Middle frontal gyrus (tissue), 1 donor: ENCODE measurements around the gene ACOT7.
"Not testable (repeated sequence)": the region's sequence is repeated elsewhere in the genome, so short reads cannot be mapped to it uniquely, and the experiment has no call there.

Experiments used
- DNase-seq: peaks from one replicate; pipeline ENCODE4 v3.0.0-alpha.2; 2015; ENCODE audit warnings: low spot score; ENCODE audit errors: extremely low spot score

Gene ACOT7

DNA sequence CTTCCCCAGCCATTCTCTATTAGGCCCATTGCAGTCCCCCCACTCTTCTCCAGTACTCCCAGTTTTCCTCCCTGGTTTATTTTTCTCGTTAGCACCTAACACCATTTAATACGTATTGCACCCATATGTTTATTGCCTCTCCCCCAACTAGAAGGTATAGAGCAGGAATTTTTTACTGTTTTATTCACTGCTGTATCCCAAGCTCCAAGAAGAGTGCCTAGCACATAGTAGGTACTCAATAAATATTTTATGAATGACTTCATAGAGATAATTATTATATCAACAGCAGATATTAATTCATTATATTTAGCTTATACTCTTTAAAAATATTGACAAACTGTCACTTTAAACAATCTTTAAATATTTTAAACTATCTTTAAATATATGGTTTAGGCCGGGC is 5.7 kb upstream of the ACOT7 start:
- DNase-seq = no peak

DNA sequence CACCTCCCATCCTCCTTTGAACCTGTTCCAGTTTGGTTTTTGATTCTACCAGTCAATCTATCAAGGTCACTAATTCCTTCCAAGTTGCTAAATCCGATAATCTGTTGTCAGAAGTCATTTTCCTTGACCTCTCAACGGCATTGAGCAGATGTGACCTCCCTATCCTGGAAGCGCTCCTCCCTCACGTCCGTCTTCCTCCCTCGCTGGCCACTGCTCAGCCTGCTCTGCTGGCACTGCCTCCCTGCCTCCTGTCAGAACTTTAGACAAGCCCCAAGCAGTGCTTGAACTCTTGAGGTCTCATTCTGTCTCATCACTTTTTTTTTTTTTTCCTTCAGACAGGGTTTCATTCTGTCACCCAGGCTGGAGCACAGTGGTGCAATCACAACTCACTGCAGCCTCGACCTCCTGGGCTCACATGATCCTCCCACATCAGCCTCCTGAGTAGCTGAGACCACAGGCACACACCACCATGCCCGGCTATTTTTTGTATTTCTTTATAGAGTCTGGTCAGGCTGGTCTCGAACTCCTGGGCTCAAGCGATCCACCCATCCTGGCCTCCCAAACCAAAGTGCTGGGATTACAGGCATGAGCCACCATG is 4.4 kb upstream of the ACOT7 start:
- no peak for DNase-seq

DNA sequence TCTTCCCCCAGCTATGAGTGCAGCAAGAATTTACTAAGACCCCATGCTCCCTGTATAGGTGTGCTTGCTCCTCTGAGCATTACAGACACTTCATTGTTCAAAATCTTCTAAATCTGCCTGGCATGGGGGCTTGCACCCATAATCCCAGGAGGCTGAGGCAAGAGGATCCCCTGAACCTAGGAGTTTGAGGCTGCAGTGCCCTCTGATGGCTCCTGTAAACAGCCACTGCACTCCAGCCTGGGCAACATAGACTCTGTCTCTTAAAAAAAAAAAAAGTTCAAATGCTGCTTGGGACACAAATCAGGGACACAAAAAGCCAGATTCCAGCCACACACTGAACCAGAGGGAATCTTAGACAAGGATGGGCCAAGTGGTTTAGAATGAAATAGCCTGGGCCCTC is 3.4 kb upstream of the ACOT7 start:
- no peak for DNase-seq

DNA sequence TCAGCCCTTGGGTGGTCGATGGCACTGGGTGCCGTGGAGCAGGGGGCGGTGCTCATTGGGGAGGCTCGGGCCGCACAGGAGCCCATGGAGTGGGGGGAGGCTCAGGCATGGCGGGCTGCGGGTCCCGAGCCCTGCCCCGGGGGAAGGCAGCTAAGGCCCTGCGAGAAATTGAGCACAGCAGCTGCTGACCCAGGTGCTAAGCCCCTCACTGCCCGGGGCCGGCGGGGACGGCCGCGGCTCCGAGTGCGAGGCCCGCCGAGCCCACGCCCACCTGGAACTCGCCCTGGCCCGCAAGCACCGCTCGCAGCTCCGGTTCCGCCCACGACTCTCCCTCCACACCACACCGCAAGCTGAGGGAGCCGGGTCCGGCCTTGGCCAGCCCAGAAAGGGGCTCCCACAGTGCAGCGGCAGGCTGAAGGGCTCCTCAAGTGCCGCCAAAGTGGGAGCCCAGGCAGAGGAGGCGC is 2.2 kb upstream of the ACOT7 start:
- not testable (repeated sequence) for DNase-seq

DNA sequence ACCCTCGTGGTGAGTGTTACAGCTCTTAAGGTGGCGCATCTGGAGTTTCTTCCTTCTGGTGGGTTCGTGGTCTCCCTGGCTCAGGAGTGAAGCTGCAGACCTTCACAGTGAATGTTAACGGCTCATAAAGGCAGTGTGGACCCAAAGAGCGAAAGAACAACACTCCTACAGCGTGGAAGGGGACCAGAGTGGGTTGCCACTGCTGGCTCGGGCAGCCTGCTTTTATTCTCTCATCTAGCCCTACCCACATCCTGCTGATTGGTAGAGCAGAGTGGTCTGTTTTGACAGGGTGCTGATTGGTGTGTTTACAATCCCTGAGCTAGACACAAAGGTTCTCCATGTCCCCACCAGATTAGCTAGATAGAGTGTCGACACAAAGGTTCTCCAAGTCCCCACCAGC is 1.6 kb upstream of the ACOT7 start:
- DNase-seq = not testable (repeated sequence)

DNA sequence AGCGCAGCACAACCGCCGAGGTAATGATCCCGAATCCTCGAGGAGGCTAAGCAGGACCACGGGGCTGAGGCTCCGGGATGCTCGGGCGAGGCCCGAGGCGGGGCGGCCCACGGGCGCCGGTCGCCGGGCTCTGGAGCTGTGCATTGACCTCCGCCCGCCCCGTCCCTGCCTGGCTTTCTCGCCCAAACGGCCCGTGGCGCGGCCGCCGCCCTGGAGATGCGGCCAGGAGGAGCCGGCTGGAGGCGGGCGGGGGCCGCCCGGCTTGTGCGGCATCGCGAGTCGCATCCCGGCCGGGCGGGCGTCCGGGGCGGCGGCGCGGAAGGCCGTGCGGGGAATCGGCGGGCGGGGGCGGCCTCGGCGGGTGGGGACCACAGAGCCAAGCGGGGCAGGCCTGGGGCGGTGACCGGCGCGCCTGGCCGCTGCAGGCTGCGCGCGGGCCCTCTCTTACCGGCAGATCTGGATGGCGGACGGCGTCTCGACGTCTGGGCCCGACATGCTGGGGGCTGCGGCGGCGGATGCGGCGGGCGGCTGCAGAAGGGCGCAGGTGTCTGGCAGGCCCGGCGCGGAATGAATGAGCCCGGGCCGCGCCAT is 663 bp downstream of the ACOT7 start:
- no peak for DNase-seq

DNA sequence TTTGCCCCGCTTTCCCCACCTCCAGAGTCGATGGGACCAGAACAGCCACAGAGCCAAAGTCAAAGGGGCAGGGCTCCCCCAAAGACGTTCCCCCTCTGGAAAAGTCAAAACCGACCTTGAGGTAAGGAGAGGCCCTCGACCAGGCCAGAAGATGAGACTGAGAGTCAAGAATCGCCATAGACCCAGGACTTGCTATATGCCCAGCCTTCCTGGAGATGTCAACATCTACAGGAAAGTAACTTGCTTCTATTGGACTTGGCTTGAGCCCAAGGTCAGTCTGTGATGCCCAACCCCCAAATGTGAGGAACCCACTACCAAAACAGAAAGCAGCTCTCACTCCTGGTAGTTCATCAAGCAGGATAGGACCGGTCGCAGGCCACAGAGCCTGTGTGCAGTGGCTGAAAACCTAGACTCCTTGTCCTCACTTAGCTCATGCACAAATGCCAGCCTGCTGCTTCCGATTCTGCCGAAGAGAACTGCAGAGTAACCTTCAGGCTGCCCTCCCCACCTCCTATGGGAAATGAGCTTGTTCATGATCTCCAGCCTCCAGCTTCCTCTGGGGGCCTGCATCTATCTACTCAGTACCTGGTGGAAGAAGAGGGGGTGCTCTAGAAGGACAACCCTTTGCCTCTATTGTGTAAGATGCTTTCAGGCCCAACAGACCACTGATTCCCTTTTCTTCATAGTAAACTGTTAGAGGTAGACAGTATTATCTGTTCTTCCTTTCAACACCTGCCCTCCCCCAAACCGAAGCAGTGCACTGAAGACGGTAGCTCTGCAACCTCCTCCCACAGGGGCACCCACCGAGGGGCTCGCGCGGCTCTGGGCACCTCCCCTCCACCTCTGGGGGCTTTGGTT is 1.4 kb downstream of the ACOT7 start:
- DNase-seq = no peak

DNA sequence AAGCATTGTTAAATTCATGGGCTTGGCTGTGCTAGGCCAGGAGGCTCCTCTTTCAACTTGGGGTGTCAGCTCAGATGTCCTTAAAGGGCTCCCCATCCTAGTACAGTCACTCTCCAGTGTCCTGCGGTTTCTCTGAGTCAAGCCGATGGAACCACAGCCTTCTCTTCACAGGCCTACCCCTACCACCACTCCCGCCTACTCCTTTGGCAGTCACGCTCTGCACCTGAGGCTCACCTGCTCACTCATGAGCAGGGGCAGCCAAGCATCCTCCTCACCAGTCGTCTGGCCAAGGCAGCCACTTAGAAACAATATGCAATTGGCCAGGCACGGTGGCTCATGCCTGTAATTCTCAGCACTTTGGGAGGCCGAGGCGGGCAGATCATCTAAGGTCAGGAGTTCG is 3.6 kb downstream of the ACOT7 start:
- DNase-seq = no peak

DNA sequence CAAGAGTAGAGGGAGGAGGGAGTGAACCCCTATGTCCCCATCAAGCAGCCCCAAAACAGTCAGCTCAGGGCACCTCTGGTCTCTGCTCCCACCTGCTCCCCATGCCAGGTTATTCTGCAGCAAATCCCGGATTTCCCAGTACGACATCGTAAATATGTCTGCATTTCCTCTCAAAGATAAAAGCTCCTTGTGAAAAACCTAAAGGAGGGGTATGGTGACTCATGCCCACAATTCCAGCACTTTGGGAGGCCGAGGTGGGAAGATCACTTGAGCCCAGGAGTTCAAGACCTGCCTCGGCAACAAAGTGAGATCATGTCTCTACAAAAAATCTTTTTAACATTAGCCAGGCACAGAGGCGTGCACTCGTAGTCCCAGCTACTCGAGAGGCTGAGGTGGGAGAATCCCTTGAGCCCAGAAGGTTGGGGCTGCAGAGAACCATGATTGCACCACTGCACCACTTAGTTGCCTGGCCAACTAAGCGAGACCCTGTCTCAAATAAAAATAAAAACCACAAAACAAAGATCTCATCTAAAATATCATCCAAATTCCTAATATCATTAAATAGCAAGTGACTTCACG is 7.1 kb downstream of the ACOT7 start:
- DNase-seq = no peak

DNA sequence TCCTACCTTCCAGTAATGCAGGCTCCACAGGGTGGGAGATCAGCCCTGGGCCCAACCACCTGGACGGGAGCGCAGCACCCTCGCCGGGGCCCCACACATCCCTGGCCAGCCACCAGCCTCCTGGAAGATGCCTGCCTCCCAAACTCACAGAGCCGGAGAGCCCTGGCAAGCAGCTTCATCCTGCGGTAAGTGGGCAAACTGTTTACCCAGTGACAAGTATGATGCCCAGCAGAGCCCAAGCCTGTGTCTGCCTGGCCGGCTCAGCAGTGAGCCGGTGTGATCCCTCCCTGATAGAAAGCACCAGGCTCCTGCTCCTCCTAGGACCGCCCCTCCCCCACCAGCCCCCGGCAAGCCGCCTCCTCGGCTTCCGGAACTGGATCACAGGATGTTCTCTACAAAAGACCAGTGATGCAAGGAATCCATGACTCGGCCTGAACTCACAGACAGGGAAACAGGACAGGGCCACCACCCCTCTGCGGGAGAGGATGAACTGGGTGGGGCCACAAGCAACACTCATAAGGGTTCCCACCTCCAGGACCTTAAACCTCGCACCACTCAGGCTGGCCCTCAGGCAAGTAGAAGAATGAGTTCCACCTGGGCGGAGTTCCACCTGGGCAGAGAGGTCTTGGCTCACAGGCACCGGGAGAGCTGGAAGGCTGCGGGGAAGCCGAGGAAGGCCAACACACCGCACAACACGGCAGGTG is 7.9 kb downstream of the ACOT7 start:
- DNase-seq = no peak

DNA sequence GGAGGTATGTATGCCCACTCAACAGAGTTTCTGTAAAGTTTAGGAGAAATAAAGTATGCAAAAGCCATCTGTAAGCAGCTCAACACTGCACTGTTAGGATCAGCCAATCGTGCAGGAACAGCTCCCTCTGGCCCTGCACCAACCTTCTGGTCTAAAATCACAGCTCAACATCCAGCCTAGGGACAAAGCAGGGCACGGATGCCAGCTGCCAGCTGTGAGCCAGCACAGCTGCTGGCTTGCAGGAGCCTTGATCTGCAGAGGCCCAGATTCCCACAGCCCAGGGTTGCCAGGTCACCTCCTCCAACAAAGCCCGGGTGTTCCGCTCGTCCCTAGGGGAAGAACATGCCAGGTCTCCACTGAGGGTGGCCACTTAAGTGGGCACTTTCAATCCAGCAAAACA is 8.6 kb downstream of the ACOT7 start:
- peak; percentile 62 for DNase-seq

DNA sequence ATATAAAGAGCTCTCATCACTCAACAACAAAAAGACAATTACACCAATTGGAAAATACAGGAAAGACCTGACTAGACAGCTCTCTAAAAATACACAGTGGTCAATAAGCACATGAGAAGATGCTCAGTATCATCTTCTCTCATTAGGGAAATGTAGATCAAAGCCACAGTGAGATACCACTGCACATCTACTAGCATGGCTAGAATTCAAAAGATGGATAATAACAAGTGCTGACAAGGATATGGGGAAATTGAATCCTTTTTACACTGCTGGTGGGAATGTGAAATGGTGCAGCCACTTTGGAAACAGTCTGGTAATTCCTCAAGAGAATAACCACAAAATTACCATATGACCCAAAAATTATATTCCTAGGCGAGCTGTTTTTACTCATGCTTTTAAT is 9.4 kb downstream of the ACOT7 start:
- no peak for DNase-seq

DNA sequence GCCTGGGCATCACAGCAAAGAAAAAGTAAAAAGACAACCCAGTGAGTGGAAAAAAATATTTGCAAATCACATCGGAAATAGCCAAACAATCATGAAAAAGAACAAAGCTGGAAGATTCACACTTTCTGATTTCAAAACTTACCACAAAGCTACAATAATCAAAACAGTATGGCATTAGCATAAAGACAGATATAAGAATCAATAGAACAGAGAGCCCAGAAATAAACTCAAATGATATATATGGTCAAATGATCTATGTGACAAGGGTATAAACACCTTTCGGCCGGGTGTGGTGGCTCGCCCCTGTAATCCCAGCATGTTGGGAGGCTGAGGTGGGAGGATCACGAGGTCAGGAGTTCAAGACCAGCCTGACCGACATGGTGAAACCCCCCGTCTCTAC is 13.5 kb downstream of the ACOT7 start:
- no peak for DNase-seq

DNA sequence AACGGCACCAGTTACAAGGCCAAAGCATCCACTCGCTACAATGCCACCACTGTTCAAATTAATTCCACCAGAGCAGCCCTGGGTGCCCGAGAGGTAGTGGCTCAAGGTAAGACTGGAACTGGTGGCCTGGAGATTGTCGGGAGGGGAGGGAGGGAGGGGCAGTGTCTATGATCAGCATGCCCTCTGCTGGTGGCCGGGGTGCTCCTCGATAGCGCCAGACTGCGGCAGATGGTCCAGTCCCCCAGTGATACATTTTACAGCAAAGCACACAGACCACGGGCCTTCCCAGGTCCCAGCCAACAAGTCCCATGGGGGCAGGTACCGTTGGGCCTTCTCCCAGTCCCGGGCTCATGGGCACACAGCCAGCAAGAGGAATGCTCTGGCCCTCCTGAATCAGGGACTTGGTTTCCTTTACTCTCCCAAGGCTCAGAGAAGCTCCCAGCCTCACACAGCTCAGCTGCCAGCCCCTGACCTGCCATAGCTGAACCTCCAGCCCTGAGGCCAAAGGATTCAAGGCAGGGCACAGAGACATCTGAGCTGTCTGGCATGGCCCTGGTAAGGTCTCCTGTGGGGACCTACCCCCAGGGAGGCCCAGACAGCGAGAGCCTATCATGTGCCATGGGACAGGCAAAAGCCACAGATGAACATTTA is 15.3 kb downstream of the ACOT7 start:
- no peak for DNase-seq

DNA sequence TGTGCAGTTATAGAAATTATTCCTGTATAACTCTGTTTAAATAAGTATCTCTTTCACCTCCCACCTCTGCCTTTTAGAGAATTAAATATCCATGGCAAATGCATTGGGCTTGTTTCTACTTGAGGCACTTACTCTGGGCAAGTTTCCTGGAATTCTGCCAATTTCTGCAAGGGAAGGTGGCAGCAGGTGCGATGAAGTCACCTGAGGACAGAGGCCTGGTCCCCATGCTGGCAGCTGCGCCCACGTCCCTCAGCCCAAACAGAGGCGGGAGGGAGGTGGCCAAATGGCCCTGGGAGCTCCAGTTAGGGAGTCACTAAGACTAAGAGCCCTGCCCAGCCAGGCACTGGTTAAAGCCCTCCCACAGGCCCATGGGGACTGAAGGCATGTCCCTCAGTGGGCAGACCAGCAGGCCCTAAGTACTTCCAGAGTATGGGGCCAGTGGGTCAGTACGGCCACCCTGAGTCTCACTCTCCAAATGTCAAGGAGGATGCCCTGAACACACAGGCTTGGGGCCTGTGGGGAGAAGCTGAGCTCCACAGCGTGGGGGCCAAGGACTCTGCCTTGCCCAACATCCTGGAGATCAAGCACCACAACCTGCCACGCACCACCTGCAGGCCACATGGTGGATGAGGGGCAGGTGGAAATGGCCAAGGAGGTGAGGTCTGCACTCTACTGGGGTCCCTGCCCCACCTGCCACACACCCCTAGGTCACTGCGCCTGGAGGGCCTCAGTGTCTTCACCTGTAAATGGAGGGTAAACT is 19.4 kb downstream of the ACOT7 start:
- no peak for DNase-seq

DNA sequence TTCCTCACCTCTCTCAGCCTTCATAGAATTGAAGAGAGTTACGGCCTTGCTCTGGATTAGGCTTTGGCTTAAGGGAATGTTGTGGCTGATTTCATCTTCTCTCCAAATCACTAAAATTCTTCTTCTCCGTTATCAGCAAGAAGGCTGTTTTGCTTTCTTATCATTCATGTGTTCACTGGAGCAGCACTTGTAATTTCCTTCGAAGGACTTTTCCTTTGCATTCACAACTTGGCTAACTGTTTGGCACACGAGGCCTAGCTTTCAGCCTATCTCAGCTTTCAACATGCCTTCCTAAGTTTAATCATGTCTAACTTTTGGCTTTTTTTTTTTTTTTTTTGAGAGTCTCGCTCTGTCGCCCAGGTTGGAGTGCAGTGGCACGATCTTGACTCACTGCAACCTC is 21.3 kb downstream of the ACOT7 start:
- DNase-seq = not testable (repeated sequence)

DNA sequence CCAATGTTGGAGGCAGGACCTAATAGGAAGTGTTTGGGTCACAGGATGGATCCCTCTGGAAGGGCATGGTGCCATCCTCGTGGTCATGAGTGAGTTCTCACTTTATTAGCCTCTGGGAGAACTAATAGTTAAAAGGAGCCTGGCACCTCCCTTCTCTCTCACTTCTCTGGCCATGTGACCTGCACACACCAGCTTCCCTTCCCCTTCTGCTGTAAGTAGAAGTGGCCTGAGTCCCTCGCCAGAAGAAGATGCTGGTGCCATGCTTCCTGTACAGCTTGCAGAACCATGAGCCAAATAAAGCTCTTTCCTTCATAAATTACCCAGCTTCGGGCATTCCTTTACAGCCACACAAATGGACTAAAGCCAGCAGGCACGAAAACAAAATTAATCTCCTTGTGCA is 23.6 kb downstream of the ACOT7 start:
- DNase-seq = no peak

DNA sequence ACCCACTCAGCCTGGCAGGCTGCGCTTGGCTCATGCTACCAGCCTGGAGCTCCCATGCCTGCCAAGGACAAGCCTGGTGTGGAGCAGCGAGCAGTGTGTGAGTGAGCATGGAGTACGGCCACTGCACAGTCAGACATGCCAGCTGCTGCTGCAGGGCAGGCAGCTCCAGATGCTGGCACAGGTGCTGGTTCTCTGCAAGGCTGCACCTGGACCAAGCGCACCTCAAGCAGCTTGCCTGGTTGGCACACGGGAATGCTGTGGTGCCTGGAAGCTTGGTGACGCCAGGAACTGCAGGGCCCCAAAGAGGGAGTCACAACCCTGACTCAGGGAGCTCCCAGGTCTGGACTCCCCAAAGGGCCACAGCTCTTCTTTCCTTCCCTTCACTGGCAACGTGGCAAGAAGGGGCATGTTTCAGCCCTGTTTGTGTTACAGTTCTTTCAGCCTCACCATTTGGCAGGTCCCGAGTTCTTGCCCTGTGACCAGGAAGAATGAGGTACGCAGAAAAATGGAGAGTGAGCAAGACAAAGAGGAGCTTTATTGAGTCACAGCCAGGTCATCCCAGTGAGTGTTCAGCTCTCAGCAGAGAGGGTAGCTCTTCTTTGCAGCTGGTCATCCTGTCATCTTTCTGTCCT is 26.1 kb downstream of the ACOT7 start:
- no peak for DNase-seq

DNA sequence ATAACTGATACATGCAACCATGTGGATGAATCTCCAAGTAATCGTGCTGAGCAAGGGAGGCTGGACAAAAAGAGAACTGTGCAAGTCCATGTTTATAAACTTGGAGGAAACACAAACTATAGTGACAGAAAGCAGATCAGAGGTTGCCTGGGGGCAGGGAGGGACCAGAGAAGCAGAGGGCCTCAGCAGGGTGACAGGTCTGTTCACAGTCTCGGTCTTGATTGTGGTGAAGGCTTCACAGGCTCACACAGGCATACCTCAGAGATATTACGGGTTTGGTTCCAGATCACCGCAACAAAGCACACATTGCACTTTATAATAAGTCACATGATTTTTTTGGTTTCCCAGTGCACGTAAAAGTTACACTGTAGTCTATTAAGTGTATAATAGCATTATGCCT is 28.5 kb downstream of the ACOT7 start:
- no peak for DNase-seq
